Ovary (tissue), 3 donors: ENCODE measurements around the gene SCYL1.

Source experiments
- EP300 ChIP-seq: sonication (generic); formaldehyde crosslinking; IDR thresholded peaks from one replicate; pipeline ENCODE4 v1.6.1; 2017; ENCODE audit warnings: antibody characterized with exemption
- POLR2A ChIP-seq: fragments of 450-650 bp; IDR thresholded peaks from one replicate; pipeline ENCODE4 v1.6.1; 2017; ENCODE audit warnings: antibody characterized with exemption, mild to moderate bottlenecking, moderate library complexity
- TF ChIP-seq, protein P1 (sequence below), 3 donors: fragments of 450-650 bp in 2 of 3; fragments of 200-600 bp in 1 of 3; IDR thresholded peaks; one replicate each; pipeline versions ENCODE4 v1.5.1 to v1.8.0; 2016 to 2022; ENCODE audit warnings: antibody characterized with exemption in 3 of 3, mild to moderate bottlenecking in 1 of 3
- donor health status: DM: no; HTN: no; CAD: no.

DNA sequence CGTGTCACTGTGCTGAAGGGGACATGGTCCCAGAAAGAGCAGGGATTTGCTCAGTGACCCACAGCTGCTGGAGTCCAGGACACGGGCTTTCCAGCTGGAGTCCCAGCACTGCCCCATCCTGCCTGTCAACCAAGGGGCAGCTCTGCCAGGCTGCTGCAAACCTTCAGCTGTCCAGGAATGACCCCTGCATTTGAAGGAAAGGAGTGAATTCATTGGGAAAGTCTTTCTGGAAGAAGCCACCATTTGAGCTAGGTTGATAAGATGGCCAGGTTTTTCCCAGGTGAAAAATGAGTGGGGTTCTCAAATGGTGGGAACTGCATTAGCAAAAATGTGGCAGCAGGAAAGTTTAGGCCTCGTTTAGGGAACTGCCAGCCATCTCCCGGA, 61.4 kb downstream of the SCYL1 start:
- TF ChIP-seq, protein P1, sequence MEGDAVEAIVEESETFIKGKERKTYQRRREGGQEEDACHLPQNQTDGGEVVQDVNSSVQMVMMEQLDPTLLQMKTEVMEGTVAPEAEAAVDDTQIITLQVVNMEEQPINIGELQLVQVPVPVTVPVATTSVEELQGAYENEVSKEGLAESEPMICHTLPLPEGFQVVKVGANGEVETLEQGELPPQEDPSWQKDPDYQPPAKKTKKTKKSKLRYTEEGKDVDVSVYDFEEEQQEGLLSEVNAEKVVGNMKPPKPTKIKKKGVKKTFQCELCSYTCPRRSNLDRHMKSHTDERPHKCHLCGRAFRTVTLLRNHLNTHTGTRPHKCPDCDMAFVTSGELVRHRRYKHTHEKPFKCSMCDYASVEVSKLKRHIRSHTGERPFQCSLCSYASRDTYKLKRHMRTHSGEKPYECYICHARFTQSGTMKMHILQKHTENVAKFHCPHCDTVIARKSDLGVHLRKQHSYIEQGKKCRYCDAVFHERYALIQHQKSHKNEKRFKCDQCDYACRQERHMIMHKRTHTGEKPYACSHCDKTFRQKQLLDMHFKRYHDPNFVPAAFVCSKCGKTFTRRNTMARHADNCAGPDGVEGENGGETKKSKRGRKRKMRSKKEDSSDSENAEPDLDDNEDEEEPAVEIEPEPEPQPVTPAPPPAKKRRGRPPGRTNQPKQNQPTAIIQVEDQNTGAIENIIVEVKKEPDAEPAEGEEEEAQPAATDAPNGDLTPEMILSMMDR (IDR thresholded peaks at IDR 0.05) = no peak
- TF ChIP-seq POLR2A (no peak), EP300 (no peak)
